HepG2 (cell line): ENCODE measurements around the gene NGDN. TPM values are rescaled to one million over a fixed set of nuclear protein-coding genes. Genes with fewer than 3 reads are reported as not detected.

Experiments
- ATF7 ChIP-seq, 2 experiments: fragments of 450-650 bp in 1 of 2; sonication (generic) in 1 of 2; formaldehyde crosslinking in 1 of 2; IDR thresholded peaks; 2 replicates each; pipeline versions ENCODE4 v1.4.0 to v1.6.1; 2016 to 2020; ENCODE audit warnings: antibody characterized with exemption in 1 of 2, mild to moderate bottlenecking in 1 of 2, missing genetic modification reagents in 1 of 2
- BCL6 ChIP-seq: IDR thresholded peaks from 2 replicates; pipeline ENCODE4 v1.6.1; 2016; ENCODE audit warnings: missing genetic modification reagents, missing compliant biosample characterization
- EP300 ChIP-seq, 3 experiments: sonication (generic) in 1 of 3; formaldehyde crosslinking in 1 of 3; IDR thresholded peaks; 2 replicates each; pipeline versions ENCODE4 v1.5.1 to v1.6.1; 2011 to 2020; ENCODE audit warnings: low read depth in 2 of 3, low read length in 2 of 3, borderline replicate concordance in 1 of 3, improper control_type of control experiment in 1 of 3, mild to moderate bottlenecking in 1 of 3, missing genetic modification reagents in 1 of 3, moderate library complexity in 1 of 3
- GPN1 ChIP-seq: sonication (generic); formaldehyde crosslinking; IDR thresholded peaks from 2 replicates; pipeline ENCODE4 v1.5.1; 2020; ENCODE audit warnings: missing genetic modification reagents, borderline replicate concordance
- GTF2F1 ChIP-seq: fragments of 150-350 bp; IDR thresholded peaks from 2 replicates; pipeline ENCODE4 v1.6.1; 2014; ENCODE audit warnings: low read length
- HOXA5 ChIP-seq: sonication (generic); formaldehyde crosslinking; IDR thresholded peaks from 2 replicates; pipeline ENCODE4 v1.4.0; 2020; ENCODE audit warnings: missing genetic modification reagents
- KDM3A ChIP-seq: IDR thresholded peaks from 2 replicates; pipeline ENCODE4 v1.6.1; 2018; ENCODE audit warnings: low read depth, missing compliant biosample characterization
- KLF15 ChIP-seq: sonication (generic); formaldehyde crosslinking; IDR thresholded peaks from 2 replicates; pipeline ENCODE4 v1.8.1; 2023; ENCODE audit warnings: borderline replicate concordance, mild to moderate bottlenecking, inconsistent platforms, missing genetic modification reagents, mixed read lengths
- RFX3 ChIP-seq: IDR thresholded peaks from 2 replicates; pipeline ENCODE4 v1.6.1; 2016; ENCODE audit warnings: missing biosample characterization, missing genetic modification reagents
- SALL2 ChIP-seq: sonication (generic); formaldehyde crosslinking; IDR thresholded peaks from 2 replicates; pipeline ENCODE4 v1.8.1; 2023; ENCODE audit warnings: mild to moderate bottlenecking, missing genetic modification reagents, inconsistent platforms
- SETDB1 ChIP-seq: sonication (generic); formaldehyde crosslinking; IDR thresholded peaks from 2 replicates; pipeline ENCODE4 v1.5.1; 2020; ENCODE audit warnings: missing genetic modification reagents, mild to moderate bottlenecking, borderline replicate concordance
- SRSF1 ChIP-seq: fragments of 200-400 bp; formaldehyde crosslinking; optimal IDR thresholded peaks from 2 replicates; pipeline ENCODE3; 2017; ENCODE audit warnings: mild to moderate bottlenecking, low read depth, low read length, moderate library complexity
- TOE1 ChIP-seq: sonication (generic); formaldehyde crosslinking; IDR thresholded peaks from 2 replicates; pipeline ENCODE4 v1.4.0; 2020; ENCODE audit warnings: mild to moderate bottlenecking, missing genetic modification reagents
- ZNF256 ChIP-seq: sonication (generic); formaldehyde crosslinking; conservative IDR thresholded peaks from 2 replicates; pipeline ENCODE4 v1.4.0; 2020; ENCODE audit warnings: missing genetic modification reagents
- ZNF33B ChIP-seq: sonication (generic); formaldehyde crosslinking; IDR thresholded peaks from 2 replicates; pipeline ENCODE4 v1.5.1; 2020; ENCODE audit warnings: mild to moderate bottlenecking, missing genetic modification reagents
- ZNF563 ChIP-seq: sonication (generic); formaldehyde crosslinking; IDR thresholded peaks from 2 replicates; pipeline ENCODE4 v1.8.0; 2022; ENCODE audit warnings: mild to moderate bottlenecking, moderate library complexity, missing genetic modification reagents
- ZNF607 ChIP-seq: sonication (generic); formaldehyde crosslinking; IDR thresholded peaks from 2 replicates; pipeline ENCODE4 v1.5.1; 2020; ENCODE audit warnings: missing genetic modification reagents, mild to moderate bottlenecking, borderline replicate concordance
- polyA plus RNA-seq, 8 experiments: library from polyadenylated mRNA; depleted of rRNA in 3 of 8; stranded (reverse) in 7 of 8; unstranded in 1 of 8; fragments of >200 nt; fragmentation: Illumina TruSeq in 4 of 8; extraction: Trizol in 4 of 8; gene quantifications; 2 replicates each; pipeline versions ENCODE4 v1.2.1 to v1.2.3, GENCODE V29; 2011 to 2016; ENCODE audit warnings: low read depth in 4 of 8, missing spikeins in 1 of 8, mixed read lengths in 1 of 8; ENCODE audit not compliant: insufficient read depth in 1 of 8
- total RNA-seq, 5 experiments: library from RNA; depleted of rRNA; stranded (reverse); fragments of >200 nt; fragmentation: Illumina TruSeq; extraction: Trizol; gene quantifications; 2 replicates each; pipeline ENCODE4 v1.2.3, GENCODE V29; 2016; ENCODE audit warnings: low read depth in 1 of 5
- TF ChIP-seq, protein P1 (sequence below): sonication (generic); formaldehyde crosslinking; IDR thresholded peaks from 2 replicates; pipeline ENCODE4 v1.4.0; 2020; ENCODE audit warnings: missing genetic modification reagents
- TF ChIP-seq, protein P2 (sequence below): sonication (generic); formaldehyde crosslinking; IDR thresholded peaks from 2 replicates; pipeline ENCODE4 v1.8.0; 2023; ENCODE audit warnings: mild to moderate bottlenecking, missing genetic modification reagents
- TF ChIP-seq, protein P3 (sequence below): sonication (generic); formaldehyde crosslinking; IDR thresholded peaks from 2 replicates; pipeline ENCODE4 v1.9.0; 2021; ENCODE audit warnings: missing genetic modification reagents, borderline replicate concordance
- TF ChIP-seq, protein P4 (sequence below): conservative IDR thresholded peaks from 2 replicates; pipeline ENCODE4 v1.6.1; 2018; ENCODE audit warnings: missing genetic modification reagents
- TF ChIP-seq, protein P5 (sequence below): sonication (generic); formaldehyde crosslinking; IDR thresholded peaks from 2 replicates; pipeline ENCODE4 v1.4.0; 2020; ENCODE audit warnings: missing genetic modification reagents

Gene NGDN
- total and polyA plus RNA-seq, 2 of the 13 experiments (the other 11 are each of a cell fraction or from before 2014, with no cell fraction given), result 154 to 216 TPM

DNA sequence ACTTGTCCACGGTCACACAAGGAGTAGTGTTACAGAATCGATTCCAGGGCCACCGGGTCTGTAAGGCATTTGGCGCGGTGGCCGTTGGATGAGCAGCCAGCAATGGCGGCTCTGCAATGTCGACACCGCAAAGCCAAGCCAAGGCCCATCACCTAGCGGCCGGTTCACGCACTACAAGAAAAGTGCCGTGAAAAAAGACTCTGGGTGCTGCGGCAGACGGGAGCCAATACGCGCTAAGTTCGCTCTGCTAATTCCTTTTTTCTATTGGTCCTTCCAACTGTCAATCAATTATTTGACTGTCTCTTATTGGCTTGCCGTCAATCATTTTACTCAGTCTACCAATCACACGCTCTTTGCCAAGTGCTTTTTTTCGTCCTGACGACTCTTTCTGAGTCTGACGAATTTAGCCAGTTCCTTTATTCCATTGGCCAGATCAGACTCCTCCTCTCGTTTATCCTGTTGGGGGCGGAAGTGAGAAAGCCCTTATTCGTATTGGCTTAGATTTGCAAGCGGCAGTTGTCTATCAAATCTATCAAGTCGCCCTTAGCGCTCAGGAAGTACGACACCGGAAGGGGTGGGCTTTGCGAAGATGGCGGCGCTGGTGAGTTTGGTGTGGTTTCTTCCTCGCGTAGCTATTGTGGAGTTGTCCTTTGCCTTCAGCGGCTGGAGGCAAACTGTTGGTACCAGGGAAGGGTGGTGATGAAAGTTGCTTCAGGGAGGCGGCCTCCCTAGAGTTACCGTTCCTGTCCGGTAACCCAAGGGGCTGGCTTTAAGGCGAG lies at the start of gene NGDN (continued):
- TF ChIP-seq EP300 (IDR thresholded peaks at IDR 0.05; ENCODE audit: low read depth in 2 of 2, low read length in 2 of 2), result peak in 1 of 2 experiments; percentile 21; a peak in 2 of 4 replicates
- peak; percentile 60 for TF ChIP-seq EP300 (CRISPR knock-in tag; IDR thresholded peaks at IDR 0.05; ENCODE audit: borderline replicate concordance)
- peak; percentile 68; the same call in 1 of the 2 replicates for TF ChIP-seq ZNF33B (CRISPR knock-in tag)
- TF ChIP-seq, protein P1, sequence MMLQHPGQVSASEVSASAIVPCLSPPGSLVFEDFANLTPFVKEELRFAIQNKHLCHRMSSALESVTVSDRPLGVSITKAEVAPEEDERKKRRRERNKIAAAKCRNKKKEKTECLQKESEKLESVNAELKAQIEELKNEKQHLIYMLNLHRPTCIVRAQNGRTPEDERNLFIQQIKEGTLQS (CRISPR knock-in tag), result peak; percentile 68; the same call in 1 of the 2 replicates
- peak; percentile 92; the same call in 1 of the 2 replicates for TF ChIP-seq TOE1 (CRISPR knock-in tag)
- TF ChIP-seq SALL2, result 0 out of 2 replicates have a peak, but pooled peaks have one; percentile 14
- 0 out of 2 replicates have a peak, but pooled peaks have one; percentile 92 for TF ChIP-seq GPN1
- TF ChIP-seq SRSF1, result peak; percentile 85
- no peak for TF ChIP-seq KLF15 (CRISPR knock-in tag)
- TF ChIP-seq HOXA5, result peak; percentile 88
- peak; percentile 69 for TF ChIP-seq BCL6
- TF ChIP-seq ZNF563 (CRISPR knock-in tag), result peak; percentile 79
- TF ChIP-seq GTF2F1, result no peak
- TF ChIP-seq, protein P2, sequence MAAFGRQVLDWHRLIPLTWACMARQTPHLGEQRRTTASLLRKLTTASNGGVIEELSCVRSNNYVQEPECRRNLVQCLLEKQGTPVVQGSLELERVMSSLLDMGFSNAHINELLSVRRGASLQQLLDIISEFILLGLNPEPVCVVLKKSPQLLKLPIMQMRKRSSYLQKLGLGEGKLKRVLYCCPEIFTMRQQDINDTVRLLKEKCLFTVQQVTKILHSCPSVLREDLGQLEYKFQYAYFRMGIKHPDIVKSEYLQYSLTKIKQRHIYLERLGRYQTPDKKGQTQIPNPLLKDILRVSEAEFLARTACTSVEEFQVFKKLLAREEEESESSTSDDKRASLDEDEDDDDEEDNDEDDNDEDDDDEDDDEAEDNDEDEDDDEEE (CRISPR knock-in tag), result peak; percentile 95
- no peak for TF ChIP-seq ATF7 (IDR thresholded peaks at IDR 0.05)
- 0 out of 2 replicates have a peak, but pooled peaks have one; percentile 59 for TF ChIP-seq ATF7 (CRISPR knock-in tag; IDR thresholded peaks at IDR 0.05)
- TF ChIP-seq, protein P3, sequence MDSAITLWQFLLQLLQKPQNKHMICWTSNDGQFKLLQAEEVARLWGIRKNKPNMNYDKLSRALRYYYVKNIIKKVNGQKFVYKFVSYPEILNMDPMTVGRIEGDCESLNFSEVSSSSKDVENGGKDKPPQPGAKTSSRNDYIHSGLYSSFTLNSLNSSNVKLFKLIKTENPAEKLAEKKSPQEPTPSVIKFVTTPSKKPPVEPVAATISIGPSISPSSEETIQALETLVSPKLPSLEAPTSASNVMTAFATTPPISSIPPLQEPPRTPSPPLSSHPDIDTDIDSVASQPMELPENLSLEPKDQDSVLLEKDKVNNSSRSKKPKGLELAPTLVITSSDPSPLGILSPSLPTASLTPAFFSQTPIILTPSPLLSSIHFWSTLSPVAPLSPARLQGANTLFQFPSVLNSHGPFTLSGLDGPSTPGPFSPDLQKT (CRISPR knock-in tag), result peak; percentile 84; the same call in 1 of the 2 replicates
- TF ChIP-seq RFX3 (CRISPR knock-in tag), result peak; percentile 40
- TF ChIP-seq, protein P4, sequence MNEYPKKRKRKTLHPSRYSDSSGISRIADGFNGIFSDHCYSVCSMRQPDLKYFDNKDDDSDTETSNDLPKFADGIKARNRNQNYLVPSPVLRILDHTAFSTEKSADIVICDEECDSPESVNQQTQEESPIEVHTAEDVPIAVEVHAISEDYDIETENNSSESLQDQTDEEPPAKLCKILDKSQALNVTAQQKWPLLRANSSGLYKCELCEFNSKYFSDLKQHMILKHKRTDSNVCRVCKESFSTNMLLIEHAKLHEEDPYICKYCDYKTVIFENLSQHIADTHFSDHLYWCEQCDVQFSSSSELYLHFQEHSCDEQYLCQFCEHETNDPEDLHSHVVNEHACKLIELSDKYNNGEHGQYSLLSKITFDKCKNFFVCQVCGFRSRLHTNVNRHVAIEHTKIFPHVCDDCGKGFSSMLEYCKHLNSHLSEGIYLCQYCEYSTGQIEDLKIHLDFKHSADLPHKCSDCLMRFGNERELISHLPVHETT (CRISPR knock-in tag), result peak; percentile 89
- no peak for TF ChIP-seq SETDB1 (CRISPR knock-in tag)
- peak; percentile 85 for TF ChIP-seq KDM3A (CRISPR knock-in tag)
- TF ChIP-seq ZNF607 (CRISPR knock-in tag), result peak; percentile 97
- TF ChIP-seq ZNF256 (CRISPR knock-in tag), result peak; percentile 86
- TF ChIP-seq, protein P5, sequence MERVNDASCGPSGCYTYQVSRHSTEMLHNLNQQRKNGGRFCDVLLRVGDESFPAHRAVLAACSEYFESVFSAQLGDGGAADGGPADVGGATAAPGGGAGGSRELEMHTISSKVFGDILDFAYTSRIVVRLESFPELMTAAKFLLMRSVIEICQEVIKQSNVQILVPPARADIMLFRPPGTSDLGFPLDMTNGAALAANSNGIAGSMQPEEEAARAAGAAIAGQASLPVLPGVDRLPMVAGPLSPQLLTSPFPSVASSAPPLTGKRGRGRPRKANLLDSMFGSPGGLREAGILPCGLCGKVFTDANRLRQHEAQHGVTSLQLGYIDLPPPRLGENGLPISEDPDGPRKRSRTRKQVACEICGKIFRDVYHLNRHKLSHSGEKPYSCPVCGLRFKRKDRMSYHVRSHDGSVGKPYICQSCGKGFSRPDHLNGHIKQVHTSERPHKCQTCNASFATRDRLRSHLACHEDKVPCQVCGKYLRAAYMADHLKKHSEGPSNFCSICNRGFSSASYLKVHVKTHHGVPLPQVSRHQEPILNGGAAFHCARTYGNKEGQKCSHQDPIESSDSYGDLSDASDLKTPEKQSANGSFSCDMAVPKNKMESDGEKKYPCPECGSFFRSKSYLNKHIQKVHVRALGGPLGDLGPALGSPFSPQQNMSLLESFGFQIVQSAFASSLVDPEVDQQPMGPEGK (CRISPR knock-in tag), result peak; percentile 20; the same call in 1 of the 2 replicates
